GM12865 (cell line): Measurements from ENCODE around the gene PCSK2.
A peak's percentile ranks its signal among the peaks of the same experiment; 100 is the strongest.

Experiments
- DNase-seq: peaks from one replicate; pipeline ENCODE4 v3.0.0; 2010; ENCODE audit warnings: low read depth
- H3K4me3 ChIP-seq: 2 replicates; pipeline ENCODE4 v1.5.1; 2011; ENCODE audit warnings: mild to moderate bottlenecking, low read depth, low read length, control low read depth
- TF ChIP-seq, protein P1 (sequence below): IDR thresholded peaks from 2 replicates; pipeline ENCODE4 v1.5.1; 2011; ENCODE audit warnings: low read length, control low read depth, low read depth, inconsistent platforms; ENCODE audit not compliant: insufficient read depth; ENCODE audit errors: missing control alignments

Gene PCSK2

DNA sequence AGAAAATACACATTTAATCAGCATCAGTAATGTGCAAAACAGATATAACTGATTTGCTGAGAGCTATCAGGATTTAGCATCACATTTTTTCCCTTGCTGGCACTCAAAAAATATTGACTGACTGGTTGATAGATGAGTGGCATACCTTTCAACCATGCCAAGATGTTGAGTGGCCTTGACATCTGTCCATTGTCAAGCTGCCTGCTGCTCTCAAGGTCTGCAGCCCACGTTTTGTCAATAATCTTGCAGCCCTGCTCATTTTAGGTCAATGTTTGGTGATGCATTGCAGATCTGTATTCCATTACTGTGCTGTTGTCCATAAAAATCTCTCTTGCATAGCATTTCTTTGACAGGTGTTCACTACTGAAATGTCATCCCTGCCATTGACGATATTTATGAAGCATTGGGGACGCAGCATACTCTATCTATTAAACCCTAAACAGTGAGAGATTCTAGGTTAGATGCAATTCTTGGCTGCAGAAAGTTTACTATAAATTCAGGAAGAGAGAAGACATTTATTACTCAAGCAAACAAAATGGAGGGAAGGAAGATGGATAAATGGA lies 192.7 kb downstream of the PCSK2 start:
- TF ChIP-seq, protein P1, sequence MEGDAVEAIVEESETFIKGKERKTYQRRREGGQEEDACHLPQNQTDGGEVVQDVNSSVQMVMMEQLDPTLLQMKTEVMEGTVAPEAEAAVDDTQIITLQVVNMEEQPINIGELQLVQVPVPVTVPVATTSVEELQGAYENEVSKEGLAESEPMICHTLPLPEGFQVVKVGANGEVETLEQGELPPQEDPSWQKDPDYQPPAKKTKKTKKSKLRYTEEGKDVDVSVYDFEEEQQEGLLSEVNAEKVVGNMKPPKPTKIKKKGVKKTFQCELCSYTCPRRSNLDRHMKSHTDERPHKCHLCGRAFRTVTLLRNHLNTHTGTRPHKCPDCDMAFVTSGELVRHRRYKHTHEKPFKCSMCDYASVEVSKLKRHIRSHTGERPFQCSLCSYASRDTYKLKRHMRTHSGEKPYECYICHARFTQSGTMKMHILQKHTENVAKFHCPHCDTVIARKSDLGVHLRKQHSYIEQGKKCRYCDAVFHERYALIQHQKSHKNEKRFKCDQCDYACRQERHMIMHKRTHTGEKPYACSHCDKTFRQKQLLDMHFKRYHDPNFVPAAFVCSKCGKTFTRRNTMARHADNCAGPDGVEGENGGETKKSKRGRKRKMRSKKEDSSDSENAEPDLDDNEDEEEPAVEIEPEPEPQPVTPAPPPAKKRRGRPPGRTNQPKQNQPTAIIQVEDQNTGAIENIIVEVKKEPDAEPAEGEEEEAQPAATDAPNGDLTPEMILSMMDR, result no peak
- no peak for DNase-seq
- H3K4me3 ChIP-seq, result no peak overlapping the region

DNA sequence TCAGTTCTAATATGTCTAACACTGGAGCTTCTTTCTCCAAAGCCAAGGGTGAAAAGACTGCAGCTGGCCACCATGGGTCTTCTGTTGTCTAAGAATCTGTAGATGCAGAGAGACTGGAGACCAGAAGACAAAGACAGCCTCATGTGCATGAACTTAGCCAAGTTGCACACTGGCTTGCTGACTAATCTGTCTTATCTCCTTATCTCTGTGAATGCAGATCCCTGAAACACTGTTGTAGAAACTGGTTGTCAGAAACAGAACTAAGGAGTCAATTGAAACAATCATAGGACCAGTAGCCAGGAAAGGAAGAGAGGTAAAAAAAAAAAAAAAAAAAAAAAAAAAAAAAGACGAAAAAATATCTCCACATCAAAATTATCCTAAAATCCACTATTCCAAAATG lies 194.7 kb downstream of the PCSK2 start:
- DNase-seq, result no peak
- no peak overlapping the region for H3K4me3 ChIP-seq
- TF ChIP-seq, protein P1, result no peak

DNA sequence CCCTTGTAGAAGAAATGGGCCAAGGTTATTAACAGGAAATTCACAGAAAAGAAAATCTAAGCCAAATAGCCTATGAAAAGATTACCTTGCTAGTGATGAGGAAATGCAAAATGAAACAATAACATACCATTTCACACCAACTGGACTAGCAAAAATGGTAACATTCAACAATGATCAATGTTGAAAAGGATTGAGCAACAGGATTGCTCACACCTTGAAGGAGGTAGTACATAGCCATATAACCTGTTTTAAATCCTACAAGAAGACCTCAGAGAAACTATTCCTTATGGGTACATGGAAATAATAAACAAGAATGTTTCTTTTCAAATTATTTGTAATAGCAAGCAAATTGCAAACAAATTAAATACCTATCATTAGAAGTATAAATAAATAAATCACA lies 196.9 kb downstream of the PCSK2 start:
- TF ChIP-seq, protein P1, result no peak
- DNase-seq, result no peak
- H3K4me3 ChIP-seq, result no peak overlapping the region

DNA sequence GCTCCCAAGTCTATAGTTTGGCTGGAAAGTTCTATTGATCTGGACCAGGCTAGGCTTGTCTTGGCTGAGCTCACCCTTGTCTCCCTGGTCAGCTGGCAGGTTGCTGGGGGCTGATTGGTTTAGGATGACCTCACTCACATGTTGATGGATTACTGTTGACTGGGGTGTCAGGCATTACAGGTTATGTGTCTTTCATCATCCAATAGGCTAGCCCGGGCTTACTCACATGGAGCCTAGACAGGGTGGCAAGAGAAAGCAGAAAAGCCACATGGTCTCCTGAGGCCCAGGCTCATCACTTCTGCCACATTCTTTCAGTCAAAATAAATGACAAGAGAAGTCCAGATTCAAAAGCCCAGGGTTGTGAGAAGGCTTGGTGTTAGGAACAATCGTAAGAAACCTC lies 200.8 kb downstream of the PCSK2 start:
- TF ChIP-seq, protein P1, result no peak
- H3K4me3 ChIP-seq, result no peak overlapping the region
- DNase-seq, result no peak

DNA sequence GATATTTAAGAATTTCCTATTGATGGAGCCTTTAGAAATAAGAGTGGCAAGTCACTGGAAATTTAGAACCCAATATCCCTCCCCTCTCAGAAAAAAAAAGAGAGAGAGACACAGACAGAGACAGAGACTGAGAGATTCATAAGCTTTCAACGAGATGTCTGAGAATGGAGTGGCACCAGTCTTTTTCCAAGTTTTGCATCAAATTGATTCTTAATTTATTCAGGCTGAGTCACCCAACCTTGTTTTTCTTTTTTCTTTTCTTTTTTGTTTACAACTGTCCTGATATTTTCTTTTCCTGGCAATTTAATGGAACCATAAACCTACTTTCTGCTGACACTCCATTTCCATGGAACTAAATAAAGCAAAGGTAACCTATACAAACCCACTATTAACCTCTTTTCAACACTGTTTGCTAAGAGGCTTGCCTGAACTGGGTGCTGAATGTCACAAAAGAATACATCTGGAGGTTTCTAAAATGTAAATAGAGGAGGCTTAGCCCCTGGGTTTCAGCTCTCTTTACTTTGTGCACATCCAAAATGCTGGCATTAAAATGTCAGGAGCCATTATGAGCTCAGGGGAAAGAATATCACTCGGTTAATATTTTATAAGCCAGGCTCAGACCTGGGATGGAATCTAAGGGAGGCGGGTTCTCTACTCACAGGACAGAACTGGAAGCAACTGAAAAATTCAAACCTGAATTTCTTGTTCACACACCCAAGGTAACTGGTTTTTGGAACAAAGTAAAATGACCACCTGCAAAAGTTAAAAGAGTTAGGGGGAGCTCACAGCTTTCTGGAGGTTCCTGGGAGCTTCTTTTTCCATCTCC lies 203.5 kb downstream of the PCSK2 start:
- TF ChIP-seq, protein P1, result no peak
- no peak for DNase-seq

DNA sequence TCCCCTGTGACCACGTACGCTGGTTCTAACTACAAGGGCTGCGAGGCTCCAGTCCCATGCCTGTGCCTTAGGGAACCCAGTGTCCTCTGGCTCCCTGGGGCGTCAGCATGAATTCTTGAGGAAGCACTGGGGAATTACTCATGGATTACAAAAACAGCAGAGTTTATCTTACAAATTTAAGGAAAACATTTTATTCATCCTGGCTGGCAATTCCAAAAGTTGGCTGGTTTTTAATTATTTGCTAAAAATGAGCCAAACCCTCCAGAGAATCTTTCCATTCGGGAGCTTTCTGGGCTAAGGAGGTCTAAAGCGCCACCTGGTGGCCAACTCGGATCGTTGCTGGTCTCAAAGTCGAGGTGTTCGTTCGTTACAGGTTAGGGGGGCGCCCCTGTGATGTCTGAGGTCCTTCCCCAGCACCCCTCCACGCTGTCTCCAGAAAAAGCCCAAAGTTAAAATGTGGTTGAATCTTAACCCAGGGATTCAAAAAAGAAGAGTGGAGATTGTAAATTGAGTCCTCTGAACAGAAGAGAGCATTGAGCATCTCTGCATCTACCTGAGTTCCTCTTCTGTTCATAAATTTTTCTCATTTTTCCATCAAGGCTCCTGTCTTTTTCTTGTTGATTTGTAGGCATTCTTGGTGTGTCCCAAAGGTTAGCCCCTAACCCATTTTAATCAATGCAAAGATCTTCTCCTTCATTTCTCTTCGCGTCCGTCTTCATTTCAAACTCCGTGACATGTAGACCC lies 205.0 kb downstream of the PCSK2 start:
- TF ChIP-seq, protein P1, result peak; percentile 79
- DNase-seq, result peak; percentile 62
- H3K4me3 ChIP-seq, result no peak overlapping the region

More for the DNA sequence above, 203.5 kb downstream of the PCSK2 start:
- no peak overlapping the region for H3K4me3 ChIP-seq
